ENCODE results near the gene PPP2R3A.

The PPP2R3A gene

DNA sequence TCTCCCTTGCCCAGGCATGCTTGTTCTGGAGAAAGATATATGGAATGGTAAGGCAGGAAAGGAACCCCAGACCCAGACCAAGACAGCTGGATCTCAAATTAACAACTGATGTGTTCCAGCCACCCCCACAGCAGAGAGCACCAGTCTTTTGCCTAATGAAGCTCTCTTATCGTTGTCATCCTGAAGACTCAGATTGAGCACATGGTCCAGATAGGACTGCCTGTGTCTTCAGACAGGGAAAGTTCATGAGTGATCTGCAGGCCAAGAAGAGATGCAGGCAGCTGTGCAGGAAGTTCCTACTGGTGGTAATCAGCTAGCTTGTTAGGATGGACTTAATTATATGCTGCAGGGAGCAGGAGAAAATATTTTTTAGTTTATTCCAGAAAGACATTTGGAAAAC is 53.3 kb downstream of the PPP2R3A start:
- Histone ChIP-seq H3K4me3 (ENCODE audit: low read length in 2 of 2) (no peak overlapping the region), H2BK12ac (ENCODE audit: low read length) (no peak overlapping the region), H3K18ac (ENCODE audit: low read length) (no peak overlapping the region), H2AFZ (ENCODE audit: low read length) (no peak overlapping the region), H3K4me1 (ENCODE audit: control insufficient read depth in 2 of 2, insufficient read depth in 1 of 2, low read depth in 1 of 2, low read length in 2 of 2) (no peaks in the 10 kb centered on the region), H4K8ac (ENCODE audit: low read depth, low read length) (no peak overlapping the region), H2BK120ac (ENCODE audit: low read depth, low read length) (no peak overlapping the region), H3K79me1 (ENCODE audit: low read depth, low read length) (no peaks in the 10 kb centered on the region), H3K23ac (ENCODE audit: low read depth, low read length, poor library complexity) (no peak overlapping the region), H3K27me3 (ENCODE audit: control insufficient read depth in 3 of 3, insufficient read depth in 3 of 3, low read depth in 1 of 3, low read length in 3 of 3) (no peaks in the 10 kb centered on the region), H3K27ac (replicated peaks; ENCODE audit: low read length) (no peak overlapping the region), H2BK15ac (ENCODE audit: low read length) (no peak overlapping the region), H3K14ac (ENCODE audit: low read length) (no peak overlapping the region), H4K91ac (ENCODE audit: low read depth, low read length, poor library complexity) (no peak overlapping the region), H3K4ac (ENCODE audit: low read length) (no peak overlapping the region), H3K4me2 (ENCODE audit: insufficient read depth, low read length, poor library complexity, severe bottlenecking) (no peak overlapping the region), H3K9me3 (replicated peaks in 1 of 2; ENCODE audit: control insufficient read depth in 2 of 2, insufficient read depth in 1 of 2, low read depth in 1 of 2, low read length in 2 of 2) (peaks cover 0 to 3% of the 10 kb centered on the region in 2 donors), H2AK5ac (ENCODE audit: low read depth, low read length) (no peak overlapping the region), H3K9ac (ENCODE audit: low read depth, low read length, poor library complexity) (no peak overlapping the region), H3K36me3 (replicated peaks in 1 of 2; ENCODE audit: control insufficient read depth in 2 of 2, insufficient read depth in 2 of 2, low read length in 2 of 2) (no peaks in the 10 kb centered on the region), H2BK5ac (ENCODE audit: low read length) (no peak overlapping the region)
- no CpG with 5 or more reads among the region's 1 CpG for WGBS, 2 donors (ENCODE audit: extremely low coverage in 2 of 2, insufficient read length in 2 of 2, insufficient replicate concordance in 1 of 2)
- DNase-seq (ENCODE audit: low spot score): no peak

- Histone ChIP-seq H3K4me1 (ENCODE audit: control insufficient read depth in 2 of 2, insufficient read depth in 1 of 2, low read depth in 1 of 2, low read length in 2 of 2) (no peaks in the 10 kb centered on the region), H3K27ac (replicated peaks; ENCODE audit: low read length) (no peak overlapping the region), H3K14ac (ENCODE audit: low read length) (no peak overlapping the region), H2AFZ (ENCODE audit: low read length) (no peak overlapping the region), H3K36me3 (replicated peaks in 1 of 2; ENCODE audit: control insufficient read depth in 2 of 2, insufficient read depth in 2 of 2, low read length in 2 of 2) (no peaks in the 10 kb centered on the region), H3K4me2 (ENCODE audit: insufficient read depth, low read length, poor library complexity, severe bottlenecking) (no peak overlapping the region), H2AK5ac (ENCODE audit: low read depth, low read length) (no peak overlapping the region), H3K27me3 (ENCODE audit: control insufficient read depth in 3 of 3, insufficient read depth in 3 of 3, low read depth in 1 of 3, low read length in 3 of 3) (no peaks in the 10 kb centered on the region), H4K91ac (ENCODE audit: low read depth, low read length, poor library complexity) (no peak overlapping the region), H2BK5ac (ENCODE audit: low read length) (no peak overlapping the region), H3K9me3 (replicated peaks in 1 of 2; ENCODE audit: control insufficient read depth in 2 of 2, insufficient read depth in 1 of 2, low read depth in 1 of 2, low read length in 2 of 2) (peaks cover 0 to 3% of the 10 kb centered on the region in 2 donors), H3K79me1 (ENCODE audit: low read depth, low read length) (no peaks in the 10 kb centered on the region), H3K23ac (ENCODE audit: low read depth, low read length, poor library complexity) (no peak overlapping the region), H2BK120ac (ENCODE audit: low read depth, low read length) (no peak overlapping the region), H3K18ac (ENCODE audit: low read length) (no peak overlapping the region), H2BK12ac (ENCODE audit: low read length) (no peak overlapping the region), H3K9ac (ENCODE audit: low read depth, low read length, poor library complexity) (no peak overlapping the region), H3K4me3 (ENCODE audit: low read length in 2 of 2) (no peak overlapping the region), H2BK15ac (ENCODE audit: low read length) (no peak overlapping the region), H4K8ac (ENCODE audit: low read depth, low read length) (no peak overlapping the region), H3K4ac (ENCODE audit: low read length) (no peak overlapping the region)
- DNase-seq (ENCODE audit: low spot score): no peak
- no CpG with 5 or more reads among the region's 1 CpG for WGBS, 2 donors (ENCODE audit: extremely low coverage in 2 of 2, insufficient read length in 2 of 2, insufficient replicate concordance in 1 of 2)
Observed at GRCh38 chr3:136021803-136022202, 56.3 kb downstream of the PPP2R3A start.

DNA sequence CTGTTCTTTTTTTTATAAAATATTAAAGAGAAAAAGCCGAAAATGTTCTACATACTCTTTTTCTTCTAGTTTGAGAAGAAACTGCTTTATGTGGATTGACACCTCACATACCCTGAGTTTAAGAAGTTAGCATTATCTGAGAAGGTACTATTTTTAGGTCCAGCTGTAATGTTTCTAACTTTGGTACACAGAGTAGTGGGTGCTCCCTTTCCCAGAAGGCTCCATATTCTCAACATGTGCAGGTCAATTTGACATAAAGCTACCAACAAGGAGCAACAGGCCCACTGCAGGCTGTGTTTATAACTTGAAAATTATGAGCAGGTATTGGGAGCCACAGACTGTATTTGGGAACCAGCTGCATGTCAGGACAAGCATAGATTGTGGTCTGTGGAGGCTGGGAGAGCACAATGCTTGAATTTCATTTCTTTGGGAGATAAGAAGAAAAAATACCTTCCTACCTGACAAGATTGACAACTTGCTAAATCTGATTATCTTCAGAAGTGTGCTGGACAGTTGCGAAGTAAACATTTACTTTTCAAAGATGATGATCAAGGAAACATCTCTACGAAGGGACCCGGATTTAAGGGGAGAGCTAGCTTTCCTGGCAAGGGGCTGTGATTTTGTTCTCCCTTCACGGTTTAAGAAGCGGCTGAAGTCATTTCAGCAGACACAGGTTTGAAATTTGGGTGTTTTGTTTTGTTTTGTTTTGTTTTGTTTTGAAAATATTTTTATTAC is 57.2 kb downstream of the PPP2R3A start:
- H4K91ac ChIP-seq (ENCODE audit: low read depth, low read length, poor library complexity): no peak overlapping the region
- H2BK5ac ChIP-seq (ENCODE audit: low read length): no peak overlapping the region
- no peak overlapping the region for H3K4me2 ChIP-seq (ENCODE audit: insufficient read depth, low read length, poor library complexity, severe bottlenecking)
- H2AK5ac ChIP-seq (ENCODE audit: low read depth, low read length): no peak overlapping the region
- no peak overlapping the region for H3K18ac ChIP-seq (ENCODE audit: low read length)
- no peak overlapping the region for H3K14ac ChIP-seq (ENCODE audit: low read length)
- H3K9ac ChIP-seq (ENCODE audit: low read depth, low read length, poor library complexity): no peak overlapping the region
- H3K4me3 ChIP-seq (ENCODE audit: low read length in 2 of 2): no peak overlapping the region
- no peaks in the 10 kb centered on the region for H3K79me1 ChIP-seq (ENCODE audit: low read depth, low read length)
- H3K4me1 ChIP-seq (ENCODE audit: control insufficient read depth in 2 of 2, insufficient read depth in 1 of 2, low read depth in 1 of 2, low read length in 2 of 2): no peaks in the 10 kb centered on the region
- no CpG with 5 or more reads among the region's 6 CpGs for WGBS, 2 donors (ENCODE audit: extremely low coverage in 2 of 2, insufficient read length in 2 of 2, insufficient replicate concordance in 1 of 2)
- H2AFZ ChIP-seq (ENCODE audit: low read length): no peak overlapping the region
- H3K27me3 ChIP-seq (ENCODE audit: control insufficient read depth in 3 of 3, insufficient read depth in 3 of 3, low read depth in 1 of 3, low read length in 3 of 3): no peaks in the 10 kb centered on the region
- H2BK12ac ChIP-seq (ENCODE audit: low read length): no peak overlapping the region
- no peak overlapping the region for H2BK120ac ChIP-seq (ENCODE audit: low read depth, low read length)
- no peak overlapping the region for H2BK15ac ChIP-seq (ENCODE audit: low read length)
- no peak overlapping the region for H3K4ac ChIP-seq (ENCODE audit: low read length)
- H3K36me3 ChIP-seq (replicated peaks in 1 of 2; ENCODE audit: control insufficient read depth in 2 of 2, insufficient read depth in 2 of 2, low read length in 2 of 2): peaks cover 0 to under 1% of the 10 kb centered on the region in 2 donors
- no peak overlapping the region for H3K27ac ChIP-seq (replicated peaks; ENCODE audit: low read length)
- H3K23ac ChIP-seq (ENCODE audit: low read depth, low read length, poor library complexity): no peak overlapping the region
- no peak overlapping the region for H4K8ac ChIP-seq (ENCODE audit: low read depth, low read length)
- no peak for DNase-seq (ENCODE audit: low spot score)
- H3K9me3 ChIP-seq (replicated peaks in 1 of 2; ENCODE audit: control insufficient read depth in 2 of 2, insufficient read depth in 1 of 2, low read depth in 1 of 2, low read length in 2 of 2): no peaks in the 10 kb centered on the region

GRCh38 chr3:136023264-136023978 is 57.9 kb downstream of the PPP2R3A start:
- Histone ChIP-seq H3K4me3 (ENCODE audit: low read length in 2 of 2) (no peak overlapping the region), H2AFZ (ENCODE audit: low read length) (no peak overlapping the region), H4K91ac (ENCODE audit: low read depth, low read length, poor library complexity) (no peak overlapping the region), H3K14ac (ENCODE audit: low read length) (no peak overlapping the region), H2BK5ac (ENCODE audit: low read length) (no peak overlapping the region), H4K8ac (ENCODE audit: low read depth, low read length) (no peak overlapping the region), H3K4me1 (ENCODE audit: control insufficient read depth in 2 of 2, insufficient read depth in 1 of 2, low read depth in 1 of 2, low read length in 2 of 2) (no peaks in the 10 kb centered on the region), H3K4ac (ENCODE audit: low read length) (no peak overlapping the region), H3K36me3 (replicated peaks in 1 of 2; ENCODE audit: control insufficient read depth in 2 of 2, insufficient read depth in 2 of 2, low read length in 2 of 2) (peaks cover 0 to 3% of the 10 kb centered on the region in 2 donors), H3K27ac (replicated peaks; ENCODE audit: low read length) (no peak overlapping the region), H3K4me2 (ENCODE audit: insufficient read depth, low read length, poor library complexity, severe bottlenecking) (no peak overlapping the region), H2AK5ac (ENCODE audit: low read depth, low read length) (no peak overlapping the region), H2BK120ac (ENCODE audit: low read depth, low read length) (no peak overlapping the region), H3K27me3 (ENCODE audit: control insufficient read depth in 3 of 3, insufficient read depth in 3 of 3, low read depth in 1 of 3, low read length in 3 of 3) (no peaks in the 10 kb centered on the region), H3K9me3 (replicated peaks in 1 of 2; ENCODE audit: control insufficient read depth in 2 of 2, insufficient read depth in 1 of 2, low read depth in 1 of 2, low read length in 2 of 2) (no peaks in the 10 kb centered on the region), H3K23ac (ENCODE audit: low read depth, low read length, poor library complexity) (no peak overlapping the region), H2BK12ac (ENCODE audit: low read length) (no peak overlapping the region), H3K18ac (ENCODE audit: low read length) (no peak overlapping the region), H3K9ac (ENCODE audit: low read depth, low read length, poor library complexity) (no peak overlapping the region), H2BK15ac (ENCODE audit: low read length) (no peak overlapping the region), H3K79me1 (ENCODE audit: low read depth, low read length) (no peaks in the 10 kb centered on the region)
- WGBS, 2 donors (ENCODE audit: extremely low coverage in 2 of 2, insufficient read length in 2 of 2, insufficient replicate concordance in 1 of 2): no CpG with 5 or more reads among the region's 3 CpGs
- DNase-seq (ENCODE audit: low spot score): no peak

Data from neuronal stem cell (in vitro differentiated cells).